AG04450 (cell line): ENCODE measurements around the gene LGALS12. TPM values are rescaled to one million over a fixed set of nuclear protein-coding genes. Genes with fewer than 3 reads are reported as not detected.

Source experiments
- CTCF ChIA-PET: fragments of 300-600, 350-600 bp; formaldehyde crosslinking; extraction: SDS; loops from one replicate; lab custom pipeline; 2022; ENCODE audit warnings: antibody characterized with exemption, inconsistent platforms; lab: Charles Lee
- POLR2A ChIA-PET: fragments of 350-600 bp; formaldehyde crosslinking; extraction: SDS; loops from one replicate; lab custom pipeline; 2021; ENCODE audit warnings: antibody characterized with exemption, inconsistent platforms; lab: Yijun Ruan, JAX
- DNase-seq: peaks from one replicate; pipeline ENCODE4 v3.0.0-alpha.2; 2011; ENCODE audit warnings: low read depth, low spot score
- H3K27ac ChIP-seq: one replicate; pipeline ENCODE4 v1.5.1; 2012; ENCODE audit warnings: low read depth, low read length, control low read depth
- H3K27me3 ChIP-seq: one replicate; pipeline ENCODE4 v1.6.0; 2012; ENCODE audit warnings: low read length; ENCODE audit not compliant: control insufficient read depth, insufficient read depth
- H3K4me3 ChIP-seq: 2 replicates; pipeline ENCODE4 v1.5.1; 2011; ENCODE audit warnings: mild to moderate bottlenecking, low read depth, low read length, control low read depth
- H3K9me3 ChIP-seq: 2 replicates; pipeline ENCODE4 v1.5.1; 2012; ENCODE audit warnings: low read length; ENCODE audit not compliant: control insufficient read depth, insufficient read depth
- polyA plus RNA-seq: library from polyadenylated mRNA; depleted of rRNA; stranded (reverse); fragments of >200 nt; gene quantifications from 2 replicates; pipeline ENCODE4 v1.2.3, GENCODE V29; 2011
- TF ChIP-seq, protein P1 (sequence below): IDR thresholded peaks from 2 replicates; pipeline ENCODE4 v1.5.1; 2011; ENCODE audit warnings: low read depth, low read length, control low read depth, inconsistent platforms

The LGALS12 gene
- polyA plus RNA-seq, 1 experiment, result not detected

DNA sequence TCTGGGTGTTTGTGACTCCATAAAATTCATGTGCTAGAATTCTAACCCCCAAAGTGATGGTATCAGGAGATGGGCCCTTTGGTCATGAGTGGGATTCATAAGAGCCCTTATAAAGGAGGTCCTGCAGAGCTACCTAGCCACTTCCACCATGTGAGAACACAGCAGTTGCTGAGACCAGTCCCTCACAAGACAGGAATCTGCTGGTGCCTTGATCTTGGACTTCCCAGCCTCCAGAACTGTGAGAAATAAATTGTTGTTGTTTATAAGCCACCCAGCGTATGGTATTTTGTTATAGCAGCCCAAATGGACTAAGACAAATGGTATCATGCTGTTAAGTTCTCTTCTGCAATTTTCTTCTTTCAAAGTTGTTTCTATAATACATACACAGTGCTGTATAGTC, 13.4 kb upstream of the LGALS12 start:
- Histone ChIP-seq H3K27ac (no peak overlapping the region), H3K9me3 (no peaks in the 10 kb centered on the region; the same call in 1 of the 2 replicates), H3K4me3 (no peak overlapping the region), H3K27me3 (peaks cover 36% of the 10 kb centered on the region)
- no peak for DNase-seq
- CTCF ChIA-PET, result interaction anchor here (0.9 to 1.2 kb wide), 2 partner anchors 13 to 14 kb away, joined by 4 to 6 read pairs; no protein-coding TSS in a partner anchor
- TF ChIP-seq, protein P1, sequence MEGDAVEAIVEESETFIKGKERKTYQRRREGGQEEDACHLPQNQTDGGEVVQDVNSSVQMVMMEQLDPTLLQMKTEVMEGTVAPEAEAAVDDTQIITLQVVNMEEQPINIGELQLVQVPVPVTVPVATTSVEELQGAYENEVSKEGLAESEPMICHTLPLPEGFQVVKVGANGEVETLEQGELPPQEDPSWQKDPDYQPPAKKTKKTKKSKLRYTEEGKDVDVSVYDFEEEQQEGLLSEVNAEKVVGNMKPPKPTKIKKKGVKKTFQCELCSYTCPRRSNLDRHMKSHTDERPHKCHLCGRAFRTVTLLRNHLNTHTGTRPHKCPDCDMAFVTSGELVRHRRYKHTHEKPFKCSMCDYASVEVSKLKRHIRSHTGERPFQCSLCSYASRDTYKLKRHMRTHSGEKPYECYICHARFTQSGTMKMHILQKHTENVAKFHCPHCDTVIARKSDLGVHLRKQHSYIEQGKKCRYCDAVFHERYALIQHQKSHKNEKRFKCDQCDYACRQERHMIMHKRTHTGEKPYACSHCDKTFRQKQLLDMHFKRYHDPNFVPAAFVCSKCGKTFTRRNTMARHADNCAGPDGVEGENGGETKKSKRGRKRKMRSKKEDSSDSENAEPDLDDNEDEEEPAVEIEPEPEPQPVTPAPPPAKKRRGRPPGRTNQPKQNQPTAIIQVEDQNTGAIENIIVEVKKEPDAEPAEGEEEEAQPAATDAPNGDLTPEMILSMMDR, result no peak
- POLR2A ChIA-PET, result no interaction called here

DNA sequence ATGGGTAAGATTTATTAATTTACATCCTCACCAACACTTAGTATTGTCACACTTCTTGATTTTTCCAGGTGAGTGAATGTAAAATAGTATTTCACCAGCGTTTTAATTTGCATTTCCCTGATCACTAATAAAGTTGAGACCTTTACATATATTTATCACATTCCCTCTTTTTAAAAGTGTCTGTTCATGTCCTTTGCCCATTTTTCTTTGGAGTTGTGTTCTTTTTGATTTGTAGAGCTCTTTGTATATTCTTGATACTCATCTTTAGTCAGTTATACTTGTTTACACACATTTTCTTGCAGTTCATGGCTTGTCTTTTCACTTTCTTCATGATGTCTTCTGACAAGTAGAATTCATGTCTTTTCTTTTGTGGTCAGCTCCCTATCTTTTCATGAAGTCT, 12.8 kb upstream of the LGALS12 start:
- POLR2A ChIA-PET, result no interaction called here
- TF ChIP-seq, protein P1, result no peak
- no peak for DNase-seq
- Histone ChIP-seq H3K27ac (no peak overlapping the region), H3K4me3 (no peak overlapping the region), H3K27me3 (peaks cover 36% of the 10 kb centered on the region), H3K9me3 (no peaks in the 10 kb centered on the region; the same call in 1 of the 2 replicates)
- CTCF ChIA-PET, result interaction anchor here (0.6 to 1.2 kb wide), 2 partner anchors 134 to 288 kb away, joined by 3 to 4 read pairs; no protein-coding TSS in a partner anchor

DNA sequence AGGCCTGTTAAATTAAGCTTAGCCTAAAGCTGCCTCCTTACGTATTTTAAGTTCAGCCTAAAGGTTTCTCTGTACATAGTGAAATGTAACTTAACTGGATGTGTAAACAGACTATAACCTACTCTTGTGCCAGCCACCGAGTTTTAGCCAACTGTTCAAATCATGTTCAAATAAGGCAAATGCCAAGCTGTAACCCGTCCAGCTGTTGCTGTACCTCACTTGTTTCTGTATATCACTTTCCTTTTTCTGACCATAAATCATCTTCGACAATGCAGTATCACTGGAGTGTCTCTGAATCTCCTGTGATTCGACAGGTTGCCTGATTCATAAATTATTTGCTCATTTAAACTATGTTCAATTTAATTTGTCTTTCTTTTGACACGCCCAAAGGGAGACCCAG, 10.9 kb upstream of the LGALS12 start:
- H3K27ac ChIP-seq, result no peak overlapping the region
- no peaks in the 10 kb centered on the region; the same call in 1 of the 2 replicates for H3K9me3 ChIP-seq
- POLR2A ChIA-PET, result no interaction called here
- CTCF ChIA-PET, result no interaction called here
- H3K4me3 ChIP-seq, result no peak overlapping the region
- DNase-seq, result no peak
- peaks cover 28% of the 10 kb centered on the region for H3K27me3 ChIP-seq
- TF ChIP-seq, protein P1, result no peak

DNA sequence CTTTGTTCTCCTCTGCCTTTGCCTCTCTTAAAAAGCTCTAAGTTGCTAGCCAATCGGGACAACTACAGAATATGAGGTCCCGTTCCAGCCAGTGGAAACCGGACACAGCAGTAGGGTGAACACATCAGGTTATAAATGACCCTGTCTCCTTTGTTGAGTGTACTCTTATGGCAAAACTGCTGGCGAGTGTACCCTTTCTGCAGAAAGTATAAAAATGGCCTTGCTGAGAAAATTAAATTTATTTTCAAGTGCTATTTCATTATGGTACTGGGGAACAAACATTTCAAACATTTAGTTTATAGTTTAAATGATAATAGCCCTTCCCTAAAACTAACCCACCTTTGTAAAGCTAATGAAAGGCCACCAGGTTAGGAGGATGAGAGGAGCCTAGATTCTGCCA, 6.0 kb upstream of the LGALS12 start:
- ChIA-PET POLR2A (no interaction called here), CTCF (no interaction called here)
- peaks cover 4% of the 10 kb centered on the region; the same call in 1 of the 2 replicates for H3K9me3 ChIP-seq
- DNase-seq, result no peak
- no peak overlapping the region for H3K27ac ChIP-seq
- H3K4me3 ChIP-seq, result no peak overlapping the region
- H3K27me3 ChIP-seq, result peaks cover 5% of the 10 kb centered on the region
- TF ChIP-seq, protein P1, result no peak

DNA sequence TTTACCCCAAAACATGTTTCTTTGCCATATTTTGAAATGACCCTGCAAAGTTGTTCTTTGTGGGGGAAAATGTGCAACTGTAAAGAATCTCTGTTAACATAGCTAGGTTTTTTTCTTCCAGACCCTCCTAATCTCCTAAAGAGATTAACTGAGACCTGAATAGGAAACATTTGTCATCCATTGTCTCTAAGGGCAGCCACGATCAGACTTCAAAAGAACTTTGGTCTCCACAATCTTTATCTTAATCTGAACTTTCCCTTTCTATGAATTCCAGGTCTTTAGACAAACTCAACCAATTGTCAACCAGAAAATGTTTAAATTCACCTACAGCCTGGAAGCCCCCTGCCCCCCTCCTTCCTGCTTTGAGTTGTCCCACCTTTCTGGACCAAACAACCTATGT, 4.6 kb upstream of the LGALS12 start:
- CTCF ChIA-PET, result no interaction called here
- Histone ChIP-seq H3K4me3 (no peak overlapping the region), H3K9me3 (peaks cover 4% of the 10 kb centered on the region; the same call in 1 of the 2 replicates), H3K27me3 (peaks cover 6% of the 10 kb centered on the region), H3K27ac (no peak overlapping the region)
- no peak for DNase-seq
- TF ChIP-seq, protein P1, result no peak
- POLR2A ChIA-PET, result no interaction called here
